ENCODE results near the gene MYOCD. TPM values are rescaled to one million over a fixed set of nuclear protein-coding genes. Genes with fewer than 3 reads are reported as not detected.

The MYOCD gene
- total RNA-seq, 1 donor from 2014 or later, result 1.3 TPM

- ATAC-seq, result no peak
Observed at GRCh38 chr17:12721581-12721980, 55.9 kb downstream of the MYOCD start.

- ATAC-seq, result no peak
Observed at GRCh38 chr17:12722282-12722681, 56.6 kb downstream of the MYOCD start.

- ATAC-seq, result no peak
Observed at GRCh38 chr17:12726131-12726530, 60.4 kb downstream of the MYOCD start.

DNA sequence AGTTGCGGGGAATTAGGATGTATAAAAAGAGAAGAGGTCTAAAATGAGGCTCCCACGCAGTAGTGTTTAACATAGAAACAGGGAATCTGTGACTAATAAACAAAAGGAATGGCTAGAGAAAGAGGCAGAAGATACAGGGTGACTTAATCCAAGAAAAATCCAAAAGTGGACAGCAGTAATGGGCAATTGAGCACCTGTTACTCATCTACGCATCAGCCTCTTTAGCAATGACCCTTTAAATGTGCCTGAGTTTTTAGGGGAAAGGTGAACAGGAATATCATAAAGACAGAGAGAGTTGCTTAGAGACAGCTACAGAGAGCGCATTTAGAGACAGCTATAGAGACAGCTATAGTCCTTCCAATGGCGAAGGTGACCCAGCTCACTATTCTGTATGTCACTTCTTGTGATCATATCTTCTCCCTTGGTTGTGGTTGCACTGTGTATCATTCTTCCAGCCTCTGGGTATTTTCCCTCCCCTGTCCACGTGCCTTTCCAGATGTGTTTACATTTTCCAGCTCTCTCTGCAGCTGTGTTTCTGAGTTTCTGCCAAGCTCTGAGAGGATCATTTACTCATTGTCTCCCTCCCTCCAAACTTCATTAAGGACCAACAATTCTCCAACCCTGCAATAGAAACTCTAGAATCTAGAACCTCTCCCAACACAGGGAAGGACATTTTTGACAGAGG, 61.5 kb downstream of the MYOCD start:
- ATAC-seq, result no peak

GRCh38 chr17:12727881-12728280, 62.2 kb downstream of the MYOCD start:
- no peak for ATAC-seq

DNA sequence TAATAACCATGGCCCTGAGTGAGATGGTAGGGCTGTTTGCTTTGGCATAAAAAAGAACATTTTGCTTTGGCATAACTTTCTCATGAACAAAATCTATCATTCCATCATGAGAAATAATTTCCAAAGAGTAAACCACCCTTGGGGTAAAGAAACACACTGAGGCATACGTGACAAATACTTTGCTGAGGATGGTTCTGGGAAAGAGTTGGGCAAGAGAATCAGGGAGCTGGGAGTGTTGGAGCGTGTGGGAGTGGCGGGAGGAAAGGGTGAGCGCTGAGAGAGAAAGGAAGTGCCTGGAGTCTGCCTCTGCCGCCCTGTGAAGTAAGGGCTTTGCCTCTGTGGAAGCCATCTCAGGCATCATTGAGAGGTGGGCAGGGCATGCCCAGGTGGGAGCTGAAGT, 63.4 kb downstream of the MYOCD start:
- ATAC-seq, result no peak

DNA sequence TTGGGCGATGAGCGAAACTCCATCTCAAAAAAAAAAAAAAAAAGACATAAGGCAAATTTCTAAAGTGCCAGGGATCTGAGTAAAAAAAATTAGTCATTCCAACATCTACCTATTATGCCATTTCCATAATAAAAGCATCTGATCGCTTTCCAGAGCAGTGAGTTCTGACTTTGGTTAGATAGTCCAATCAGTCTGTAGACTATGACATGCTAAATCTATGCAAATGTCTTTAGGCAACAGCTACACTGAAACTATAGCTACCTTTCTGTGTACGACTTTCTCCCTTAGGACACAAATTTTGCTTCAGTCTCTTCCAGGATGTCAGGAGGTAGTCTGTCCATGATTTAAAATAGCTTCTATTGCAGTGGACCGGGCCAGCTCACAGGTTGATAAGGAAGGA, 64.7 kb downstream of the MYOCD start:
- ATAC-seq, result no peak

DNA sequence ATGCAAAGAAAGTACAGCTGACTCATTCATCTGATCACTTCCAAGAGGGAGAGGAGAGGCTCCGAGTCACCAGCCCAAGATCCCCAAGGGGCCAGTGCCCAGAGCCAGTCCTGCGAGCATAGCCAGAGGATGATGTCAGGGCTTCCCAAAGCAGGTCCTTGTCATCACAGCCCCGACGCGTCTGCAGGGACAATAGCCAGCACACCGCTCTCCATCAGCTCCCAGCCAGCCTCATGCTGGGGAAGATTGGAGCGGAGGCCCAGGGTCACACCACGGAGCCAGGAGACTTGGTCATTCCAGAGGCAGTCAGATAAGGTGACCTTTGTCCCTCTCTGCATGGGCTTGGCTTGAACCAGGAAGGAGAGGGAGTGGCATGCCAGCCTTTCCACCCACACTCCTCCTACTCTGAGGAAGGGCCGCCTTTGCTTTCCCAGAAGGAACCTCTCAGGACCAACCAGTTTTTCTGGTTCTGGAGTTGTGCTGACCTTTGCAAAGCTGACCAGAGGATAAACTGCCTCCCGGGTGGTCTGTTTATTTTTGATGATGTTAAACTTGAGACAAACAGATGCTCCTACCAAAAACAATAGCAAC, 65.3 kb downstream of the MYOCD start:
- ATAC-seq, result peak; percentile 41

DNA sequence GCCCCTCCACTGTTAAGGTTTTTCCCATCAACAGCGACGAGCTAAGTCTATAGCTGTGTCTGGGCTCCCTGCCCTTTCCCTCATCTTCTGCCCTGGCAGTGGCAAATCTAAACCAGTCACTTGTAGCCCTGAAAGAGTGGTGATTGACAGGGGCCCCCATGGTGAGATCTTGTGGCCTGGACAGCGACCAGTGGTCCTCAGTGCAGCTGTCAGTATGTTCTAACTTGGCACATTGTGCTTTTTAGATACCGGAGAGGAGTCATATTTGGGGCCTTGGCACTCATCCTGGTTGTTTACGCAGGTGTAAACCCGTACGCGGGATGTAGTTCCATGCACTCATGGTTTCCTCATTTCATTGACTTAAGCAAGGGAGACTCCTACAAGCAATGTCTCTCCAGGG, 66.1 kb downstream of the MYOCD start:
- ATAC-seq, result no peak

- ATAC-seq, result no peak
Observed at GRCh38 chr17:12732366-12732765, 66.7 kb downstream of the MYOCD start.

DNA sequence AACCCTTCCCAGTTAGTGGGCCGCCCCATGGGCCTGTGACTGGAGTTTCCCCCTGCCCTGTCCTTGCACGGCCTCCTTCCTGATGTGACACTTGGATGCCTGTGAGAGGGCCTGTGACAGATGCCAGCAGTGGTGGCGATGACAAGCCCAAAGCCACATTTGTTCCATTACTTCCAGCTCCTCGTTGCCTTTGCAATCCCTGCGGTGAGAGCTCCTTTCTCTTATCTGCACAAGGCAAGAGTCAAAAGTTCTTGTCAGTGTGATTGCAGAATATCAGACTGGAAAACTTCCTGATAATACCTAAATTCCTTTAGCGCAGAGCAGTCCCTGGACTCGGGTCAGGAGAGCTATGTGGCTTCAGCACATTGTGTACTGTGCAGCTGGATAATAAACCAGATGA, 69.2 kb downstream of the MYOCD start:
- ATAC-seq, result no peak

DNA sequence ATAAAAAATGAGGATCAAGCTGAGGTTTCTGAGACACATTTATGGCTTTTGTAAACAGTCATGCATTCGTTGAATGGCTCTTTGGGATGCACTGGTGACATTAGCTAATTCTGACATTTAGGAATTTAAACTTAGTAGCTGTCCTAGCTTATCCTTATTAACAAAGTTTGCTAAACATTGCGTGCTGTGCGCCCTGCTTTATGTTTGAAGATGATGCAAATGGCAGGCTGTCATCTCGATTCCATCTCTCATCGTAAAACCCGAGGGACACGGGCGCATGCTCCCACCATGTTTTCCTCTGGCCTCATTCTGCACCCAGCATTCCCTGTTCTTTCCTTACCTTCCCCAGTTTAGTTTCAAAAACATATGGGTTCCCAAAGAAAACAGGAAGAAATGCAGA, 69.8 kb downstream of the MYOCD start:
- no peak for ATAC-seq

- no peak for ATAC-seq
Observed at GRCh38 chr17:12736526-12736925, 70.8 kb downstream of the MYOCD start.

GRCh38 chr17:12737740-12738469, 72.2 kb downstream of the MYOCD start:
- no peak for ATAC-seq

- no peak for ATAC-seq
Observed at GRCh38 chr17:12738624-12739023, 72.9 kb downstream of the MYOCD start.

- no peak for ATAC-seq
Observed at GRCh38 chr17:12739500-12739899, 73.8 kb downstream of the MYOCD start.

DNA sequence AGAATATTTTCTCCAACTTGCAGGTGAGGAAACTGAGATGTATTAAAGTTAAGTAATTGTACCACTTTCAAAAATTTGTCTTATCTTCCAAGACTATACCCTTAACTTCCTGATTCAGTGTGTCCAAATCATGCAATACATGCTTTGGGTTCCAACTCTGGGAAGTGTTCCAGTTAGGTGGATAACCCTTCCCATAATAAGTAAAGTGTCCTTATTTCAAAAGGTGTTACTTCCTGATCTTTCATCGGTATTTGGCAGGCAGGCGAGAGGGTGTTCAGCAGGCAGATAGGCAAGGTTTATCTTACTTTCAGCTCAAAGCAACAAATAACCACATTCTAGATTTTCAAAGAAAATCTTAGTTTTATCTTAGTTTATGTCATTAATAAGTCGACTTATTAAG, 77.4 kb downstream of the MYOCD start:
- ATAC-seq, result no peak

DNA sequence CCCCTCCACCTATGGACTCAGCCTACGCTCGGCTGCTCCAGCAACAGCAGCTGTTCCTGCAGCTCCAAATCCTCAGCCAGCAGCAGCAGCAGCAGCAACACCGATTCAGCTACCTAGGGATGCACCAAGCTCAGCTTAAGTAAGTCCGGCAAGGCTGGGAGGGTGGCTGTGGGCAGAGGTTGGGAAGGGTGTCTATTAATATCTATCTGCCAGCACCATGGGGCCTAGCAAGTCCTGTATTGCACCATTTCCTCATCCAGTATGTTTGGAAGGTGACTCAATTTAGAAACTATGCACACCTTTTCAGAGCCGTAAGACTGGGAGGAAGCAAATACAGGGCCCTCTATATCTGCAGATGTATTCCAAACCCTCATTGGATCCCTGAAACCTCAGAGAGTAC, 78.6 kb downstream of the MYOCD start:
- no peak for ATAC-seq

DNA sequence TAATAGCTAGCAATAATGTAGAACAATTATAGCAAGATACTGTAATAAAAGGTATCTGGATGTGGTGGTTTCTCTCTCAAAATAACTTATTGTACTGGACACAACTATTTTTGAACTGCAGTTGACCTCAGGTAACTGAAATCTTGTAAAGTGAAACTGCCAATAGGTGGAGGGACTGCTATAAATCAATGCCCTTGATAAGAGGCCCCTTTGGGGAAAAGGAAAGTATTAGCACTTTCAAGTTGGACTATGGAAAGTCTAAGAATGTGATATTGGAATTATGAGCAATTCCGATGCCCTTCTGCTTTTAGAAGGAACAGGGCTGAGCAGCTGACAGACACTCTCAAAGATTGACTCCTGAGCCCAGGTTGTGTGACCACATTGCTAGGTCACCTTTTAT, 79.1 kb downstream of the MYOCD start:
- ATAC-seq, result no peak

DNA sequence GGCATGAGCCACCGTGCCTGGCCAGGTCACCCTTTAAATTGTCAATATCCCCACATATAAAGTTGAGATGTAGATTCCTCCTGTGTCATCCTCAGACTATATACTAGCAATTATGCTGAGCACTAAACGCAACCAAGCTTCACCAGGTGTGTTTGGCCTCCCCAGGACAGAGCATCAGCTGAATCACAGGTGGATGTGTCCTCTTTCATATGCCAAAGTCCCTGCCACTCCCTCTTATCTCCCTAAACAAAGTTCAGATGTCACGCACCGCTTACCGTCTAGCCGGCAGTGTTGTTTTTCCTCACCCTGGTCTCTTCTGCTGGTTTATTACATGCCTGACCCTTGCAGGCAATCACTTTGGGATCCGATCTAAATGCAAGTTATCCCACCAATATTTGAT, 79.8 kb downstream of the MYOCD start:
- no peak for ATAC-seq

DNA sequence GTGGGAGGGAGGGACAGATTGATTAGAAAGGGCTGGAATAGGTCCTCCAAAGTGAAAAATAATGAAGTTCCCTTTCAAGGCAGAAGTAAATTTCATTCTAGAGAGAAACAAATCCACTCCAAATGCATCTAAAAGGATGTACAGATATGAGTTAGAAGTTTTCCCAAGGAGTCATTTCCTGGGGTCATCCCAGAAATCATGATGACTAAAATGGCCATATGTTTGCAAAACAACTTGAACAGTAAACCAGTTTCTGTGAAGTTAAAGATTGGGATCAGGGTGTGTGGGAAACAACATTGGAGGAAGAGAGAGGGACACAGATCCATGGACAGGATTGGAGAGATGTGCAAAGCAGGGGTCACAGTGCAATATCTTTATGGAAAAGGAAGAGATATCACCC, 91.1 kb downstream of the MYOCD start:
- no peak for ATAC-seq

DNA sequence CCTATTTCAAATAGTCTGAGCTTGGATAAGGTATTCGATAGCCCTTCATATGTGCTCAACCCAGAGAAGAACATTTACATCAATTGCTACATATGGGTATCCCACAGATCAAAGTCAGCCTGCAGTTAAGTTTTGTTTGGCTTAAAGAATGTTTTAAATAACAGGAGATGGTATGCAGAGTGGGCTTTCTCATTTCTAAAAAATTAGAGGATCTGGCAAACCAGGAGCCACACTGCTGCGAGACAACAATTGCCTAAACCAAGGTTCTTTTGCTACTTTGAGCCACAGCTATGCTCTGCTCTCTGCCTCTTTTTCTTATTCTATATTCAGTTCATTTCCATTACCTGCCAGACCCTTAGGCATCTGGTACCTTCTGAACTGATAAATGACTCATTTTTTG, 93.4 kb downstream of the MYOCD start:
- ATAC-seq, result no peak

DNA sequence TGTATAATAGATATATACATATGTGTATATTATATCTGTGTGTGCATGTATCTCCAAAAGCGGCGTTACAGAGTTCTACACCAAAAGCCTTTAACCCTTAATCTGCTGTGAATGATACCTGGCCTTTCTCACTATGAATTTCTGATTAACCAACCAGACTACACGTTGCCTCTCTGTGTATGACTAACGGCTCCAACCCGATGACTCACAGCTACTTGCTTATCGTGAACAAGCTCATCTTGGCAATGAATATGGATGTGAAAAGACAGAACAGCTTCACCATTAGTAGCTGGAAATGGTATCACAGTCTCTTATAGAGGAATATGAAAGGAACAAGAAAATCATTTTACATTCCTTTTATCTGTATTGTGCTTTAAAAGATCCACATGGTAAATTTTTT, 99.9 kb downstream of the MYOCD start:
- ATAC-seq, result peak; percentile 37

- no peak for ATAC-seq
Observed at GRCh38 chr17:12768255-12768654, 102.6 kb downstream of the MYOCD start.
